Transverse colon (tissue), 4 donors: ENCODE data around the gene C6. TPM values are rescaled to one million over a fixed set of nuclear protein-coding genes. Genes with fewer than 3 reads are reported as not detected.
"Not testable (repeated sequence)": the region's sequence is repeated elsewhere in the genome, so short reads cannot be mapped to it uniquely, and the experiment has no call there.

Experiments used
- DNase-seq: peaks from one replicate; pipeline ENCODE4 v3.0.0-alpha.2; 2019
- H3K27ac ChIP-seq, 4 donors: fragments of 200-600 bp; sonication (generic); 2 replicates each; pipeline ENCODE4 v1.5.1; 2016 to 2018; ENCODE audit warnings: inconsistent platforms in 4 of 4
- H3K27me3 ChIP-seq: fragments of 200-600 bp; sonication (generic); 2 replicates; pipeline ENCODE4 v1.5.1; 2017; ENCODE audit warnings: inconsistent platforms
- H3K36me3 ChIP-seq, 4 donors: fragments of 200-600 bp; sonication (generic); 2 replicates each; pipeline ENCODE4 v1.5.1; 2017 to 2019; ENCODE audit warnings: inconsistent platforms in 4 of 4
- H3K4me1 ChIP-seq, 4 donors: fragments of 200-600 bp; sonication (generic); 2 replicates each; pipeline ENCODE4 v1.5.1; 2017 to 2020; ENCODE audit warnings: inconsistent platforms in 4 of 4
- H3K4me3 ChIP-seq, 4 donors: fragments of 200-600 bp; sonication (generic); 1 replicate in 1 of 4; 2 replicates in 3 of 4; pipeline versions ENCODE4 v1.5.1 to v1.6.1; 2017 to 2019; ENCODE audit warnings: inconsistent platforms in 4 of 4
- H3K9me3 ChIP-seq, 2 donors: fragments of 200-600 bp; sonication (generic); 2 replicates each; pipeline ENCODE4 v1.5.1; 2017 to 2019; ENCODE audit warnings: inconsistent platforms in 2 of 2
- CTCF ChIP-seq, 5 experiments: fragments of 200-600 bp in 3 of 5; fragments of 450-650 bp in 2 of 5; sonication (generic) in 3 of 5; IDR thresholded peaks; 1 replicate in 2 of 5; 2 replicates in 3 of 5; pipeline ENCODE4 v1.5.1; 2016 to 2017; ENCODE audit warnings: antibody characterized with exemption in 5 of 5, inconsistent platforms in 3 of 5, mild to moderate bottlenecking in 2 of 5, moderate library complexity in 1 of 5
- EP300 ChIP-seq: sonication (generic); formaldehyde crosslinking; IDR thresholded peaks from one replicate; pipeline ENCODE4 v1.6.1; 2017; ENCODE audit warnings: antibody characterized with exemption, low read depth
- POLR2A ChIP-seq: fragments of 450-650 bp; IDR thresholded peaks from one replicate; pipeline ENCODE4 v1.6.1; 2016; ENCODE audit warnings: antibody characterized with exemption, mild to moderate bottlenecking, moderate library complexity
- POLR2AphosphoS5 ChIP-seq, 3 donors: sonication (generic); formaldehyde crosslinking; IDR thresholded peaks; one replicate each; pipeline ENCODE4 v1.6.1; 2016; ENCODE audit warnings: antibody characterized with exemption in 3 of 3
- WGBS, 2 donors: methylation state at CpG; one replicate each; pipeline ENCODE4 v1.1.5; 2018; ENCODE audit warnings: low coverage in 1 of 2; 5-methylcytosine and 5-hydroxymethylcytosine counted together
- in situ Hi-C, 4 donors: fragments of 200-750 bp; cut with MboI; loops; one replicate each; pipeline versions ENCODE4 v1.15.0 to v1.15.1; 2017; ENCODE audit warnings: low sequenced_read_pairs in 3 of 4, low pct_ligation_motif_present in 1 of 4, low pct_unique_long_range_greater_than_20kb in 1 of 4
- intact Hi-C: fragments of 100-400 bp; cut with DNase I; formaldehyde crosslinking; loops from one replicate; pipeline ENCODE4 v1.15.1; 2023; ENCODE audit warnings: low total_unique reads
- total RNA-seq, 4 donors: library from RNA; depleted of rRNA; stranded (reverse); fragments of >200 nt; gene quantifications; one replicate each; pipeline ENCODE4 v1.1.0, GENCODE V29; 2016

Gene C6
- total RNA-seq, 4 donors from 2014 or later: 1.9 to 2.2 (median 2.0) TPM; not detected in 1

- DNase-seq: peak; percentile 36
- no peak for TF ChIP-seq POLR2A
- TF ChIP-seq EP300: no peak
- no peak for TF ChIP-seq CTCF (IDR thresholded peaks at IDR 0.05)
- TF ChIP-seq POLR2AphosphoS5 (IDR thresholded peaks at IDR 0.05): no peak
These were observed 27.7 kb upstream of the C6 start for GRCh38 chr5:41240985-41241384.

GRCh38 chr5:41240390-41240789 is 27.1 kb upstream of the C6 start:
- 75% methylated on average over 3 of the region's 3 CpGs; no CpG with 5 or more reads in 1 of the 2 donors for WGBS, 2 donors
- Histone ChIP-seq H3K27ac (no peak overlapping the region), H3K9me3 (no peaks in the 10 kb centered on the region), H3K36me3 (no peaks in the 10 kb centered on the region), H3K4me3 (no peak overlapping the region), H3K27me3 (no peaks in the 10 kb centered on the region), H3K4me1 (no peaks in the 10 kb centered on the region)
- no peak for DNase-seq
- intact Hi-C loops: no loop called here
- no peak for TF ChIP-seq POLR2AphosphoS5 (IDR thresholded peaks at IDR 0.05)
- no peak for TF ChIP-seq CTCF (IDR thresholded peaks at IDR 0.05)
- TF ChIP-seq POLR2A: no peak
- no peak for TF ChIP-seq EP300
- in situ Hi-C loops: no loop called here

More at GRCh38 chr5:41240985-41241384, 27.7 kb upstream of the C6 start:
- Histone ChIP-seq H3K36me3 (no peaks in the 10 kb centered on the region), H3K4me3 (no peak overlapping the region), H3K4me1 (no peaks in the 10 kb centered on the region), H3K27me3 (no peaks in the 10 kb centered on the region), H3K27ac (no peak overlapping the region), H3K9me3 (no peaks in the 10 kb centered on the region)
- in situ Hi-C loops (no loop called here), intact Hi-C loops (no loop called here)
- WGBS, 2 donors: 33 to 62% methylated on average over 1 to 3 of the region's 3 CpGs

GRCh38 chr5:41234475-41234874 is 21.1 kb upstream of the C6 start:
- no peak for DNase-seq
- Histone ChIP-seq H3K27me3 (no peaks in the 10 kb centered on the region), H3K36me3 (no peaks in the 10 kb centered on the region), H3K9me3 (peaks cover 7% of the 10 kb centered on the region in 2 donors), H3K4me1 (no peaks in the 10 kb centered on the region), H3K27ac (no peak overlapping the region), H3K4me3 (no peak overlapping the region)
- TF ChIP-seq POLR2A (no peak), POLR2AphosphoS5 (IDR thresholded peaks at IDR 0.05) (no peak), CTCF (IDR thresholded peaks at IDR 0.05) (no peak)
- intact Hi-C loops (no loop called here), in situ Hi-C loops (no loop called here)

GRCh38 chr5:41232797-41233196 is 19.5 kb upstream of the C6 start:
- no peak overlapping the region for H3K4me3 ChIP-seq
- in situ Hi-C loops (no loop called here), intact Hi-C loops (no loop called here)
- H3K27me3 ChIP-seq: no peaks in the 10 kb centered on the region
- H3K36me3 ChIP-seq: no peaks in the 10 kb centered on the region
- no peak overlapping the region for H3K27ac ChIP-seq
- DNase-seq: no peak
- peaks cover 7 to 12% of the 10 kb centered on the region in 2 donors for H3K9me3 ChIP-seq
- no peaks in the 10 kb centered on the region for H3K4me1 ChIP-seq
- TF ChIP-seq CTCF (IDR thresholded peaks at IDR 0.05) (no peak), POLR2AphosphoS5 (IDR thresholded peaks at IDR 0.05) (no peak), POLR2A (no peak), EP300 (no peak)

GRCh38 chr5:41230276-41230675 is 16.9 kb upstream of the C6 start:
- 75 to 82% methylated on average over 1 of the region's 1 CpG for WGBS, 2 donors

More at GRCh38 chr5:41230276-41230675, 16.9 kb upstream of the C6 start:
- intact Hi-C loops, H3K36me3 ChIP-seq, H3K4me1 ChIP-seq, H3K27me3 ChIP-seq, H3K27ac ChIP-seq, in situ Hi-C loops, DNase-seq, H3K4me3 ChIP-seq: not testable (repeated sequence)
- peaks cover 12 to 14% of the 10 kb centered on the region in 2 donors for H3K9me3 ChIP-seq
